NCI-H2081 treated with DMSO at 0.1 percent for 48 hours (cell line): ENCODE results near the gene LTB4R.
A peak's percentile ranks its signal among the peaks of the same experiment; 100 is the strongest.

Experiments
- DNase-seq: peaks from one replicate; lab custom pipeline; 2025; lab: John Stamatoyannopoulos, UW

The LTB4R gene, protein sequence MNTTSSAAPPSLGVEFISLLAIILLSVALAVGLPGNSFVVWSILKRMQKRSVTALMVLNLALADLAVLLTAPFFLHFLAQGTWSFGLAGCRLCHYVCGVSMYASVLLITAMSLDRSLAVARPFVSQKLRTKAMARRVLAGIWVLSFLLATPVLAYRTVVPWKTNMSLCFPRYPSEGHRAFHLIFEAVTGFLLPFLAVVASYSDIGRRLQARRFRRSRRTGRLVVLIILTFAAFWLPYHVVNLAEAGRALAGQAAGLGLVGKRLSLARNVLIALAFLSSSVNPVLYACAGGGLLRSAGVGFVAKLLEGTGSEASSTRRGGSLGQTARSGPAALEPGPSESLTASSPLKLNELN

DNA sequence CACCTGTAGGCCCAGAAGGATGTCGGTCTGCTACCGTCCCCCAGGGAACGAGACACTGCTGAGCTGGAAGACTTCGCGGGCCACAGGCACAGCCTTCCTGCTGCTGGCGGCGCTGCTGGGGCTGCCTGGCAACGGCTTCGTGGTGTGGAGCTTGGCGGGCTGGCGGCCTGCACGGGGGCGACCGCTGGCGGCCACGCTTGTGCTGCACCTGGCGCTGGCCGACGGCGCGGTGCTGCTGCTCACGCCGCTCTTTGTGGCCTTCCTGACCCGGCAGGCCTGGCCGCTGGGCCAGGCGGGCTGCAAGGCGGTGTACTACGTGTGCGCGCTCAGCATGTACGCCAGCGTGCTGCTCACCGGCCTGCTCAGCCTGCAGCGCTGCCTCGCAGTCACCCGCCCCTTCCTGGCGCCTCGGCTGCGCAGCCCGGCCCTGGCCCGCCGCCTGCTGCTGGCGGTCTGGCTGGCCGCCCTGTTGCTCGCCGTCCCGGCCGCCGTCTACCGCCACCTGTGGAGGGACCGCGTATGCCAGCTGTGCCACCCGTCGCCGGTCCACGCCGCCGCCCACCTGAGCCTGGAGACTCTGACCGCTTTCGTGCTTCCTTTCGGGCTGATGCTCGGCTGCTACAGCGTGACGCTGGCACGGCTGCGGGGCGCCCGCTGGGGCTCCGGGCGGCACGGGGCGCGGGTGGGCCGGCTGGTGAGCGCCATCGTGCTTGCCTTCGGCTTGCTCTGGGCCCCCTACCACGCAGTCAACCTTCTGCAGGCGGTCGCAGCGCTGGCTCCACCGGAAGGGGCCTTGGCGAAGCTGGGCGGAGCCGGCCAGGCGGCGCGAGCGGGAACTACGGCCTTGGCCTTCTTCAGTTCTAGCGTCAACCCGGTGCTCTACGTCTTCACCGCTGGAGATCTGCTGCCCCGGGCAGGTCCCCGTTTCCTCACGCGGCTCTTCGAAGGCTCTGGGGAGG, at the start of gene LTB4R:
Gene LTB4R, plus strand, starts transcription at position 857 of the 959 bp plus-strand sequence. CDS start 4,150 bp downstream, outside the sequence.
- DNase-seq, result no peak

DNA sequence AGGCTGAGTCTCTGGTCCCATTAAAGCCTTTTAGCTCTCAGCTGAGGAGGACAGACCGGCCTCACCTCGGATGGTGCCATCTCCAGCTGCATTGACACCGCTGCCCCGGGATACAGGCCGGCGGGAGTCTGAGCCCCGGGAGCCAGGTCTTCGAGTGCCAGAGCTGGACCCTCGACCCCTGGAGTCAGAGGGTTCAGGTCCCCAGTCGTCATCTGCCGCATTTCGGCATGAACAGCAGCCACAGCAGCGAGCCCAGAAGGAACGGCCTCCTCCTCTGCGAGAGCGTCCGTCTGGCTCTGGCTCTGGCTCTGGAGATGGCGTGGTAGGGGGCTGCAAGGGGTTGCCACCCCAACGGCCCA, 49.4 kb upstream of the LTB4R start:
- DNase-seq, result no peak

DNA sequence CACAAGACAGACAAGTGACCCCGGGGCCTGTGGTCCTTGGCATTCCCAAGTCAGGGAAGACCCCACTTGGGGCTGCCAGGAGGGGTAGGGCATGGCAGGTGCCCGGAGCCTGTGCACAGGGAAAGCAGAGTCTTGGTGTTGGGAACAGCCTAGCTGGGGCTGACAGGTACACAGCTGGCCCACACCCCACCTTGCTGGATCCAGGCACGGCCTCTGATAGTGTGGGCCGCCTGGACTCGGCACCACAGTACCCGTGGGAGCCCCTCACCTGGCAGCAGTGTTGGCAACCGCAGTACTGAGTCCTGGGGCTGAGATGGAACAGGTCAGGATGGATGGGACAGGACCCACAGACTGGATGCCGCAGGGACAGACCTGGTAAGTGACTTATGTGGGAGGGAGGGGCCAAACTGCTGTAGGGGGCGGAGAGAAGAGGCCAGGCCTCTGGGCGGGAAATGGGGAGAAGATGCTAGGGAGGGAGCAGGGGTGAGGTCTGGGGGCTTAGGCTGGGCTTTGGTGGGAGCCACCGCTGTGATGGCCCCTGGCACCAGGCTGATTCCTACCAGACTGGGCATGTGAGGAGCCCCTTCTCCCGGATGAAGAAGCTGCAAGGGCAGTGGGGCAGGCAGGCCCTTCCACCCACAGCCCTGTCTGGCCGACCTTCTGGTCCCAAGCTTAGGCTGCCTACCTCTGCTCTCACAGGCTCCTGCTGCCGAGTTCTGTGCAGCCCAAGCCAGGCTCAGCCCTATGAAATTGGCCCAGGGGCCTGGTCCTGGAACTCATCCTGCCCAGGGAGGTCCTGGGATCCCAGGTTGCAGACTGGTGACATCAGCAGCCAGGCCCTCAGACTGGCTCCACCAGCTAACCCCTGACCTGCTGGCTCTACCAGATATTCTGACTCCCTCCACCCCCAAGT, 48.2 kb upstream of the LTB4R start, which contains the start of gene TGM1:
Gene TGM1, minus strand, starts transcription at position 357 of the 913 bp plus-strand sequence. CDS start 825 bp downstream, outside the sequence.
- DNase-seq, result no peak

DNA sequence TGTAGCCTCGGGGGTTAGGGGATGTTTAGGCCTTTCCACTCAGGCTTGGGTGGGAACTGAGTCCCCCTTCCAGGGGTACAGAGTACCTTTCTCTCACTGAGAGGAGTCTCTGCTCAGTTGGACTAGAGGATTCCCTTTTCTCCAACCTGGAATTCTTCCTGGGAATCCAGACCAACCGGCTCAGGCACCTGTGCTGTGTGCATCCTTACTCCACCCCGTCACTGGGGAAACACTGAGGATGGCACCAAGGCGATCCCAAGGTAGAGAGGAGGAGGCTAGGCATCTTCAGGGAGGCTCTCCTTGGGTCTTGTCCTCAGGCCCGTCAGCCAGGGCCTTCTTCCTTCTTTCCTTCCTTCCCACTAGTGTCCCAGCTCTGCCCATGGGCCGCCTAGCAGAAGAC, 47.5 kb upstream of the LTB4R start:
- DNase-seq, result no peak

DNA sequence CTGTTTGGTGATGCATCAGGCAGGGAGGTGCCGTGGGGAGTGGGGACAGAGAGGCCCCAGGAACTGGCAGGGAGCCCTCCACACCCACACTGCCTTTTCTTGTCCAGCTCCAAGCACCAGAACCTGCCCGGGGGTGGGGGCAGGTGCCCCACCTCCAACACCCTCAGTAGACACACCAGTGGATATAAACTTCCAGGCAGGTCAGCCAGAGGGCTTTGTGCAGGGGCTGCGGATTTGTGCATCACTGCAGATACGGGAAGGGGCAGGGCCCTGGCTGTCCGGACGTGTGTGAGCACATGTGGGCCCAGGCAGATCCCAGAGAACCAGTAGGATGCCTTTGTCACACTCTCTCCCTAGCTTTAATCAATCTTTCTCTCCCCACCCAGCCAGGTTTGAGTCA, 47.0 kb upstream of the LTB4R start:
- DNase-seq, result no peak

DNA sequence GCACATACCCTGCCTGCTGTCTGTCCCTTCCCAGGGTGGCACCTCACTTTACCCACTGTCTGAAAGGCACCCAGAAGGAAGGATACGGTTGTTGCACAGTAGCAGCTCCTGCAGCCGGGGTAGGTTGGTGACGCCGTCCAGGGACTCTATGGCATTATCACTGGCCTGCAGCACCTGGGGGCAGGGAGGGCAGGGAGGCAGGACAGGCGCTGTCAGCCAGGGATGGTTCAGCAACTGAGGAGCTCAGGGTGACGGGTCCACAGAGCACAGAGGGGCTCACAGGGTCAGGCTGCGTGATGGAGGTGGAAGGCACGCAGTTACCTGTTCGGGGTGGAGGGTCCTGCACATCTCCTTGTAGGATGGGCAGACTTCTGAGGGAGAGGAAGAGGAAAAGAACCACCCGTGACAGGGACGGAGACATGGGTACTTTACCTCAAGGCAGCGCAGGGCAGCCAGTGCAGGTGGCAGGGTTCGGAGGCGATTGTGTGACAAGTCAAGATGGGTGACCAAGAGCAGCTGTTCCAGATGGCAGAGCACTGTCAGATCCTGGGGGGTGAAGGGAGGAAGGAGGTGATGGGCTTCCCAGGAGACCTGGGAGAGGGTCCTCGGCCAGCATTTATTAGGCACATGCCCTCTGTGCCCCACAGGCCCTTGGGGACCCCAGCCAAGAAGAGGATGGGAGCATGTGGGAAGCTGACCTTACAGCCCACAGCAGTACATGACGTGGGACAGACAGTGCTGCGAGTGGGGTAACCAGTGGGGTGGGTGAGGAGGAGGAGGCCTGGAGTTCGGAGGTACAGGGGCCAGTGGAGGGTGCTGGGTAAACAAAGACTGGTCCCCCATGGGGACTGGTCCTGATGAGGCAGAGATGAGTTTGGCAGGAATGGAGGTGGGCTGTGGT, 44.7 kb upstream of the LTB4R start:
- DNase-seq, result no peak

DNA sequence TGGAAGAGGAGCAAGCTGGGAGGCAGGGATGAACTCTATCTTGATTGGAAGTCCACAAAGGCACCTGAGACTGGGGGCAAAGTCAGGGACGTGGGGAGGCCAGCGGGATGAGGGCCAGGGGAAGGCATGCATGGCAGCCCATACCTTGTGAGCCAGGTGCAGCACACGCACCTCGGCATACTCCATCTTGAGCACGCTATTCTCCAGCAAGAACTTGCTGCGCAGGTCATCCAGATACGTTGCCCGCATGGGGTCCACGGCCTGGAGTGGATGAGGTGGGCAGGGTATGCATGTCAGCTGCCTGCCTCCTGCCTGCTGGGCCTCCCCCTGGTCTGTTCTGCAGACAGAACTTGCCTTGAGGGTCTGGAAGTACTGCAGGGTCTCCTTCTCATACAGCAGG, 43.8 kb upstream of the LTB4R start:
- DNase-seq, result no peak

DNA sequence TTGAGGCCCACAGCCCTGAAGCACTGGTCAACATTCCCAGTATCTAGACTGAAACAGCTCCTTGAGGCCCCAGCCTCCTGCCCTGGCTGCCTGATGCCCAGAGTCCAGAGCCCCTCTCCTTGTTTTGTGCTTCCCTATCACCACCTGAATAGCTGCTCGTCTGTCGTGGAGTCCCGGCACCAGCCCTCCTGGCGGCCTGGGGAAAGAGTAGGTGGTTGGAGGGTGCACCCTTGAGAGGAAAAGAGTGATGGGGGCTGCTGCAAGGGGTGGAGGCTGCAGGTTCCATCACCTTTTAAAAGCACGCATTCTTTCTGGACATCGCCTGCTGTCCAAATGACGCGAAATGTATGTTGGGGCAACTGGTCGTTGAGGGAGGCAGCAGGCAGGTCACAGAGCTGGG, 43.1 kb upstream of the LTB4R start:
- DNase-seq, result no peak

DNA sequence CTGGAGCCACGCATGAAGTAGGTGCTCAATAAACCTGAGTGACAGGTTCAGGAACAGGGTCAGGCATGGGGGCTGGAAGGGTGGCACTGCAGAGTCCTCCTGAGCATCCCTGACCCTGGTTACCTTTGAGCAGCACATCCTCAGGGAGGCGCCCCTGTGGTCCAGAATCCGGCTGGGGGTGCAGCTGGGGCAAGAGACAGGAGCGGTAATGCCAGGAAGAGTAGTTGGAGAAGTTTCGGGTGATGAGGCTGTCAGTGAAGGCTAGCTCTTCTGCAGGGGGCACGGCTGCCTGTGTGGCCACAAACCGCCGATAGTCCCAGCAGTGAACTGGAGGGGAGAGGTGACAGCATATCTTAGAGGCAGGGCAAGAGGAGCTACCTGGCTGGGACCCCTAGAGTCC, 41.9 kb upstream of the LTB4R start:
- no peak for DNase-seq

DNA sequence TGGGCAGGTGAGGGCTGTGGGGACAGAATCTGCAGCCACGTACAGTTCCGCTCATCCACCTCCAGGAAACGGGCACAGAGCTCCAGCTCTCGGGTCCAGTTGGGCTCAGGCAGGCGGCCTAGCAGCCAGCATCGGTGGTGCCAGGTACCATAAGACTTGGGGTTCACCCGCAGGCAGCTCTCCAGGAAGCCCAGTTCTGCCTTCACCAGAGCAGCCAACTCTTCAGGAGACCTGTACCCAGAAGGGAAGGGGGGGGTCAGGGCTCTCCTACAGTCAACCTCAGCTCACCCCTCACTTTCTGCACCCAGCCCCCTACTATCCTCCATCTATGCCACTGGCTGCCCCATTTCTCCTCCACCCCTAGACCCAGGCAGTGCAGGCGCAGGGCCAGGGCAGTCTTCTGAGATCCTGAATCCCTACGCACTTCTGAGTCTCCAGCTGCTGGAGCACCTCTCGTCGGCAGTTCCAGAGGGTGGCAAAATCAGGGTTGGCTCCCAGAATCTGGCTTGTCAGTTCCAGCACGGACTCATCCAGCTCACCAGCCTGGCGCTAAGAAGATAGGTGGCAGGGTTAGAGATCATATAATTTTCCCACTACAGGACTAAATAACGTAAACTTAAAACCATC, 41.3 kb upstream of the LTB4R start:
- no peak for DNase-seq

DNA sequence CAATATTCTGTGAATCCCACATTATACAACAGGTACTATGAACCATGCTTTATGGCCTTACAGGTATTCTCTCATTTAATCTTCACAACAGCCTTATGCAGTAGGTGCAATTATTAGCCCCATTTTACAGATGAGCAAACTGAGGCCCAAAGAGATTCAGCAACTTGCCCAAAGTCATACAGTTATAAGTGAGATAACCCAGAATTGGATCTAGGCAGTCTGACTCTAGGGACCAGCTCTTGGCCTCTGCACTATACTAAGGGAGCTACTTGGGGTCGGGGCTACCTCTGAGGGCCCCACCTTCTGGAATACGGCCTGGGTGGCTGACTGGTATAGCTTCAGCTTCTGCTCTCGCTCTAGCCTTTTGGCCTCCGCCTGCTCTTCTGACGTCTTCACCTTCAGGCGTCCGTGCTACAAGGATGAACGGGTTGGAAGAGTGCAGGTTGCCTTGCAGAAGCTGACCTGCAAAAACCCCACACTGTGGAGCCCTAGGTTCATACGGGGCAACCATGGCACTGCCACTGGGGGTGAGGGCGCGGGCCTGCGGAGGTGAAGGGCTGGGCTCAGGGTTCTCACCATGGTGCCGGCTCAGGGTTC, 40.7 kb upstream of the LTB4R start:
- DNase-seq, result no peak

DNA sequence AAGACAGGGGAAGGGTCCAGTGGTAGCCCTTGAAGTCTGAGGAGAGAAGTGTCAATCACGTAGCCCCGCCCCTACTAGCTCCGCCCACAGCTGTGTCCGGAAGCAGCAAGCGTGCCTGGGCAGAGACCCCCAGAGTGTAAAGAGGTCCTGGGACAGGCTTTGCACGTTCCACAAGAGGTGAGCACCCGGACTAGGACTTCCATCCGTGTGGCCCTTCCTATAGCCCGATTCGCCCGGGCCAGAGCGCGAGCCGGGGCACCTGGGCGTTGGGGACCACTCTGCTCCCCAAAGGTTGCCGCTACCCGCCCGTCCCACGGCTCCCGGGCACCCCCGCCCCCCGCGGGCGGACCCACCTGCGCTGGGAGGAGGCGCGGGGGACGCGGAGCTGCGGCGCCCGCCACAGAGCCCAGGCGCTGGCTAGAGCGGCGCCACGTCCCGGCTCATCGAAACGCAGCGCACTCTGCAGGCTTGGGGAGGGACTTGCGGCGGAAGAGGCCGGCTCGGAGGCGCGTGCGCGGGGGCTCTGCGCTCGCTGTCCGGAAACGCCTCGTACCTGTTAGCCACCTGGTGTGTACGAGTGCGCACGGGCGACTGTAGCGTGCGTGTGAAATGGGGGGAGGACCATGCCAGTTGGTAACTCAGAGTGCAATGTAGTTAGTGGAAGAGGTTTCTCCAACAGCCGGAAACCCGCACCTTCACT, 40.0 kb upstream of the LTB4R start, which contains the start of gene RABGGTA:
Gene RABGGTA, minus strand, starts transcription at position 464 of the 700 bp plus-strand sequence. CDS start 482 bp downstream, outside the sequence.
- DNase-seq, result peak; percentile 8

DNA sequence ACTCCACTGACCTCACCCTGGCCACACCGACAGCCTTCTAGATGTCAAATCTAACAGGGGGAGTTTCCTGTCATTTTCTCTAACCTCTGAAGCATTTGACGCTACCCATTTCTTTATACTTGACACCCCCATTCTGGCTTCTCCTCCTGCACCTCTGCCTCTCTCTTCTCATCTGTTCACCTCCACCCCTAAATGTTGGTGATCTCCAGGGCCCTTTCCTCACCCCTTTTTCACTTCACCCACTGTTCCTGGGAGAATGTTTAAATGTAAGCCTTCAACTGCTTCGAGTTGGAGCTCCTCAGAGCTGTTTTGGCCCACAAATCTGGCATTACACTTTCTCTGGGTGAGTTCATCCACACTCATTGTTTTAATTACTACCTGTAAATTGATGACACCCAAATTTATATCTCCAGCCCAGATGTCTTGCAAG, 39.5 kb upstream of the LTB4R start:
- no peak for DNase-seq

DNA sequence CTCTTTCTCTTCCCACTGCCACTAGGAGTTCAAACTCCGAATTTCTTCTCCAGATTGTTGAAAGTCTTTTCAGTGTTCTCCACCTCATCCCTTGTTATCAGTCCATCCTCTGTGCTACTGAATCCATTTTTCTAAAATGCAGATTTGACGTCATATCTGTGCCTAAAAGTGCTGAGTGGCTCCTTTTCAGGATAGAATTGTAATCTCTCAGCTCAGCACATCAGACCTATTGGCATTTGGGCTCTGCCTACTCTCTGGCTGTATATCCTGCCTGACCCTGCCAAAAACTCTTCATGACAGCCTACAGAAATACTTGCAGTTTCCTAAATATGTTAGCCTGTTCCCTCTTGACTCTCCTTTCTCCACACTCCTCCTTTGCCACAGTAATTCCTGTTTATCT, 38.8 kb upstream of the LTB4R start:
- no peak for DNase-seq

DNA sequence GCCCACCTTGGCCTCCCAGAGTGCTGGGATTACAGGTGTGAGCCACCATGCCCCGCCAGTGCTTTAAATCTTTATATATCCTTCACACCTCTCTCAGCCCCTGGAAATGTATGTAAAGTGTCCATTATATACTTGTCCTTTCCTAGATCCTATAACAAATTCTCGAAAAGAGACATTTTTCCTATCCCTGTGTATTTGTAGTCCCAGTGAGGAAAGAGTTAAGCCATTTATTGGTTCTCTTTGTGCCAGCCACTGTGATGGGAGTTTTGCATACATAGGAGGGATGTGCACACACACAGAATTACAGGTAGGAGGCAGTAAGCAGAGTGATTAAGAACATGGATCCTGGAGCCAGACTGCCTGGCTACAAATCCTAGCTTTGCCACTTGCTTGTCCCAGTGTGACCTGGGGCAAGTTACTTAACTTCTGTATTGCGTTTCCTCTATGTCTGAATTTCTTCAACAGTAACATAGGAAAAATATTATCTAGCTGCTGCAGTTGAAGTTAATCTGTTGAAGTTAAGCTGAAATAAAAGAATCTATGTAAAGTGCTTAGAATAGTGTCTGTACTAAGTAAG, 37.8 kb upstream of the LTB4R start:
- DNase-seq, result no peak

DNA sequence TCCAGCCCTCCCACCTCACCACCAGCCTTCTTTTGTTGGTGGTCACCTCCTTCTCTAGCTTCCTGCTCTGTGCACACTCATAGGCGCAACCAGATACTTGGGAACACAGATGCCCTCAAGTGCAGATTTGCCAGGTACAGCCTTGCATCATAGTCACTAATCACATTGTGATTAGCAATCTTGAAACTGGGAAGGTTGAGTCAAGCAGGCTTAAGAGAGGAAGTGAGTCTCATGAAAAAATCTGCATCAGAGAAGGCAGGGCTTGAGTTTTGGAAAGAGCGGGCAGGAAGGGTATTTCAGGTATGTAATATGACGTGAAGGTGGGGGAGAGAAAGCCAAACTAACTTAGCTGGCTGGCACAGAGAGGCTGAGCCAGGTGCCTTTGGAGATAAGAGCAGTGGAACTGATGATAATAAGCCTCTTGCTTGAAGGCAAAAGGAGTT, 37.2 kb upstream of the LTB4R start:
- no peak for DNase-seq

DNA sequence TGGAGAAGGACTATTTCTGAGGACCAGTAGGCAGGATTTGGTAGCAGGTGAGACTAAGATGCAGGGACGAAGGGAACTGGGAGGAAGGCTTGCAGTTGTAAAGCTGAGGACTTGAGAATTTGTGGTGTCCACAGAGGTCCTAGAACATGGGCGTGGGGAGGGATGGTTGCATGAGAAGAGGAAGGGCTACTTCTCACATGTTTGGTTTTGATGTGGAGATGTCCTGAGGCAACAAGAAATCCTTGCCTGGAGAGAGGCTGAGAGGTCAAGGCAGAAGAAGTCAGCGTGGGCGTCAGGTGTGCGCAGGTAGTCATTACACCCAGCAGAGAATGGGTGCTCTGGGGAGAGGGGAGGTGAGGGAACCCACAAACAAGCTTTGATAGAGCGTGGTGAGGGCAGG, 34.2 kb upstream of the LTB4R start:
- DNase-seq, result no peak

DNA sequence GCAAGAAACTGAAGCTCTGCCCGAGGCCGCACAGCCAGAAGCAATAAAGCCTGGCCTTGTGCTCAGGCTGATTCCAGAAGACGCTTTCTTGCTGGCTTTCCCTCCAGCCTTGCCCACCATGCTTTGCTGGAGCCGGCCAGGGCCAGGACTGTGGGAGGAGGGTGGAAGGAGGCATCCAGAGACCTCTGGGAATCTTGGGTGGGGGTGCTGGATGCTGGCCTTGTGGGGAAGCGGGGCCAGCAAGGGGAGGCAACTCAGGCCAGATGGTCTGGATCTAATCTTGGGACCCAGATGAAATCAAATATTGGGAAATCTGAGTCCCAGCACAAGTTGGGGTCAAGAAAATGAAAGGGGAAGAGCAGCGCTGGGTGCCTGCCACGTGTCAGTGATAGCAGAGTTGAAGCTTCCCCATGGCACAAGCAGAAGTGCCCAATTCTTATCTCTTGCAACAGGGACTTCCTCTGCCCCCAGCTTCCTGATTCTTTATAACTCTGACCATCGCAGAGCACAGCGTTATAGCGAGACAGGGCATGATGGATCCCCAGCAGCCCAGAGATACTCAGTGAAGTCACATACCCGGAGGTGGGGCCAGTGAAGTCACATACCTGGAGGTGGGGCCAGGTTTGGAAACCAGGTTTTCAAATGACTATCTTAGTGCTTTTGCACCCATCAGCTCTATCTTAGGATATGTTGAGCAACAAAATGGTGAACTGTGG, 33.5 kb upstream of the LTB4R start:
- DNase-seq, result no peak
